IMR-90 (cell line): ENCODE measurements around the gene ZC3H12D. TPM values are rescaled to one million over a fixed set of nuclear protein-coding genes. Genes with fewer than 3 reads are reported as not detected.

Experiments used
- ATAC-seq: fragments of 200-7000 bp; cut with Tn5 transposase; 2 replicates; pipeline ENCODE4 v1.9.1; 2020; ENCODE audit warnings: low read depth, mild to moderate bottlenecking, moderate library complexity
- BruUV-seq: library from RNA; stranded (reverse); fragments of 400-500 nt; replicated peaks from 2 replicates; lab custom pipeline; 2021; lab: Mats Ljungman, UMichigan
- CTCF ChIA-PET: fragments of 300-600 bp; formaldehyde crosslinking; extraction: SDS; loops from one replicate; lab custom pipeline; 2021; ENCODE audit warnings: antibody characterized with exemption; lab: Yijun Ruan, JAX
- POLR2A ChIA-PET: fragments of 300-600 bp; sonication (Branson Sonifier 250); formaldehyde crosslinking; loops from one replicate; lab custom pipeline; 2022; ENCODE audit warnings: antibody characterized with exemption; ENCODE audit not compliant: unreplicated experiment; lab: Charles Lee
- DNase-seq: peaks from one replicate; pipeline ENCODE4 v3.0.0; 2013
- H2AFZ ChIP-seq: replicated peaks from 2 replicates; pipeline ENCODE3; 2013; ENCODE audit warnings: low read length, mild to moderate bottlenecking; ENCODE audit not compliant: poor library complexity
- H2AK5ac ChIP-seq: 2 replicates; pipeline ENCODE4 v1.6.1; 2013; ENCODE audit warnings: low read depth, low read length, inconsistent platforms
- H2AK9ac ChIP-seq: replicated peaks from 2 replicates; pipeline ENCODE3; 2013; ENCODE audit warnings: mild to moderate bottlenecking, low read depth, low read length, moderate library complexity; ENCODE audit not compliant: poor library complexity
- H2BK120ac ChIP-seq: 2 replicates; pipeline ENCODE4 v1.6.1; 2013; ENCODE audit warnings: low read depth, low read length, inconsistent platforms
- H2BK15ac ChIP-seq: 3 replicates; pipeline ENCODE4 v1.6.1; 2013; ENCODE audit warnings: low read depth, low read length, inconsistent platforms
- H2BK20ac ChIP-seq: 2 replicates; pipeline ENCODE4 v1.6.1; 2013; ENCODE audit warnings: low read depth, mild to moderate bottlenecking, inconsistent platforms, low read length, moderate library complexity
- H2BK5ac ChIP-seq: 2 replicates; pipeline ENCODE4 v1.6.1; 2013; ENCODE audit warnings: mild to moderate bottlenecking, low read depth, low read length, inconsistent platforms; ENCODE audit not compliant: poor library complexity, severe bottlenecking
- H3K14ac ChIP-seq: replicated peaks from 2 replicates; pipeline ENCODE4 v1.6.1; 2013; ENCODE audit warnings: low read depth, low read length, inconsistent platforms
- H3K18ac ChIP-seq: 2 replicates; pipeline ENCODE4 v1.6.1; 2013; ENCODE audit warnings: low read depth, low read length, control low read depth
- H3K23ac ChIP-seq: 2 replicates; pipeline ENCODE4 v1.6.1; 2013; ENCODE audit warnings: low read depth, low read length, inconsistent platforms
- H3K27ac ChIP-seq: 2 replicates; pipeline ENCODE4 v1.5.1; 2013; ENCODE audit warnings: mild to moderate bottlenecking, control low read depth, low read length; ENCODE audit not compliant: insufficient read depth
- H3K27me3 ChIP-seq: 2 replicates; pipeline ENCODE4 v1.6.1; 2013; ENCODE audit warnings: low read length; ENCODE audit not compliant: control insufficient read depth, insufficient read depth
- H3K36me3 ChIP-seq: 2 replicates; pipeline ENCODE4 v1.6.1; 2013; ENCODE audit warnings: low read length, mixed read lengths; ENCODE audit not compliant: control insufficient read depth, insufficient read depth
- H3K4ac ChIP-seq: 2 replicates; pipeline ENCODE4 v1.6.1; 2013; ENCODE audit warnings: low read depth, low read length, inconsistent platforms
- H3K4me1 ChIP-seq: 2 replicates; pipeline ENCODE4 v1.6.1; 2013; ENCODE audit warnings: low read length, mixed read lengths; ENCODE audit not compliant: control insufficient read depth, insufficient read depth
- H3K4me2 ChIP-seq: 2 replicates; pipeline ENCODE4 v1.6.1; 2013; ENCODE audit warnings: low read depth, mild to moderate bottlenecking, control low read depth, low read length, moderate library complexity
- H3K4me3 ChIP-seq: 2 replicates; pipeline ENCODE4 v1.5.1; 2013; ENCODE audit warnings: low read depth, mild to moderate bottlenecking, control low read depth, low read length, moderate library complexity; ENCODE audit not compliant: insufficient read depth
- H3K56ac ChIP-seq: 2 replicates; pipeline ENCODE4 v1.6.1; 2013; ENCODE audit warnings: low read length, inconsistent platforms; ENCODE audit not compliant: insufficient read depth; ENCODE audit errors: extremely low read depth
- H3K79me1 ChIP-seq, 2 experiments: 2 replicates each; pipeline ENCODE4 v1.6.1; 2013; ENCODE audit warnings: low read length in 2 of 2, inconsistent platforms in 1 of 2, low read depth in 1 of 2
- H3K9ac ChIP-seq: 2 replicates; pipeline ENCODE4 v1.6.1; 2013; ENCODE audit warnings: low read depth, low read length, control low read depth
- H3K9me1 ChIP-seq: 2 replicates; pipeline ENCODE4 v1.6.1; 2013; ENCODE audit warnings: low read length, inconsistent platforms; ENCODE audit not compliant: insufficient read depth
- H3K9me3 ChIP-seq: 2 replicates; pipeline ENCODE4 v1.6.1; 2013; ENCODE audit warnings: low read length; ENCODE audit not compliant: control insufficient read depth, insufficient read depth
- H4K20me1 ChIP-seq: 2 replicates; pipeline ENCODE4 v1.6.1; 2013; ENCODE audit warnings: low read length, inconsistent platforms; ENCODE audit not compliant: insufficient read depth
- H4K5ac ChIP-seq: 2 replicates; pipeline ENCODE4 v1.6.1; 2013; ENCODE audit warnings: mild to moderate bottlenecking, low read depth, low read length, control low read depth
- H4K8ac ChIP-seq, 2 experiments: 2 replicates each; pipeline ENCODE4 v1.6.1; 2013; ENCODE audit warnings: low read depth in 2 of 2, low read length in 2 of 2, control low read depth in 1 of 2, inconsistent platforms in 1 of 2
- H4K91ac ChIP-seq: 2 replicates; pipeline ENCODE4 v1.6.1; 2013; ENCODE audit warnings: low read depth, low read length, inconsistent platforms; ENCODE audit not compliant: insufficient read depth
- BHLHE40 ChIP-seq: fragments of 150-350 bp; IDR thresholded peaks from 2 replicates; pipeline ENCODE4 v1.6.1; 2016; ENCODE audit warnings: mild to moderate bottlenecking, low read depth, low read length
- CEBPB ChIP-seq: IDR thresholded peaks from 2 replicates; pipeline ENCODE4 v1.6.1; 2012; ENCODE audit warnings: low read depth, low read length, improper control_type of control experiment
- CHD1 ChIP-seq: IDR thresholded peaks from 2 replicates; pipeline ENCODE4 v1.6.1; 2012; ENCODE audit warnings: low read depth, low read length, improper control_type of control experiment
- CTCF ChIP-seq: conservative IDR thresholded peaks from 2 replicates; pipeline ENCODE4 v1.5.1; 2012; ENCODE audit warnings: mild to moderate bottlenecking, low read depth, low read length, improper control_type of control experiment
- ELK1 ChIP-seq: fragments of 150-350 bp; IDR thresholded peaks from 2 replicates; pipeline ENCODE4 v1.6.1; 2016; ENCODE audit warnings: low read depth, mild to moderate bottlenecking, low read length, moderate library complexity, borderline replicate concordance
- MAFK ChIP-seq: IDR thresholded peaks from 2 replicates; pipeline ENCODE4 v1.6.1; 2012; ENCODE audit warnings: low read depth, low read length, improper control_type of control experiment
- MAZ ChIP-seq: IDR thresholded peaks from 2 replicates; pipeline ENCODE4 v1.6.1; 2012; ENCODE audit warnings: low read depth, mild to moderate bottlenecking, low read length, improper control_type of control experiment, moderate library complexity, borderline replicate concordance
- MXI1 ChIP-seq: IDR thresholded peaks from 2 replicates; pipeline ENCODE4 v1.6.1; 2012; ENCODE audit warnings: low read depth, mild to moderate bottlenecking, low read length, moderate library complexity, borderline replicate concordance
- NFE2L2 ChIP-seq: fragments of 150-350 bp; IDR thresholded peaks from 2 replicates; pipeline ENCODE4 v1.6.1; 2016; ENCODE audit warnings: low read depth, mild to moderate bottlenecking, low read length
- POLR2A ChIP-seq: IDR thresholded peaks from 2 replicates; pipeline ENCODE4 v1.6.1; 2012; ENCODE audit warnings: mild to moderate bottlenecking, low read depth, low read length
- RAD21 ChIP-seq: IDR thresholded peaks from 2 replicates; pipeline ENCODE4 v1.6.1; 2012; ENCODE audit warnings: low read length, improper control_type of control experiment
- RCOR1 ChIP-seq: IDR thresholded peaks from 2 replicates; pipeline ENCODE4 v1.6.1; 2012; ENCODE audit warnings: mild to moderate bottlenecking, low read length, improper control_type of control experiment; ENCODE audit not compliant: insufficient replicate concordance
- RFX5 ChIP-seq: IDR thresholded peaks from 2 replicates; pipeline ENCODE4 v1.8.0; 2012; ENCODE audit warnings: low read depth, mild to moderate bottlenecking, low read length, moderate library complexity
- SMC3 ChIP-seq: fragments of 150-350 bp; IDR thresholded peaks from 2 replicates; pipeline ENCODE4 v1.6.1; 2016; ENCODE audit warnings: low read depth, mild to moderate bottlenecking, antibody characterized with exemption, low read length, moderate library complexity
- USF2 ChIP-seq: fragments of 150-350 bp; IDR thresholded peaks from 2 replicates; pipeline ENCODE4 v1.6.1; 2017; ENCODE audit warnings: mild to moderate bottlenecking, antibody characterized with exemption, low read length, low read depth
- WGBS, 2 experiments: methylation state at CpG; one replicate each; pipeline versions ENCODE4 v1.1.5 to v1.1.7; 2013; ENCODE audit warnings: missing lambda C conversion rate in 2 of 2; ENCODE audit not compliant: insufficient read length in 1 of 2; ENCODE audit errors: extremely low coverage in 2 of 2; 5-methylcytosine and 5-hydroxymethylcytosine counted together
- dilution Hi-C: fragments of 300-500 bp; cut with HindIII; formaldehyde crosslinking; loops from one replicate; pipeline ENCODE4 v1.14.3; 2018; ENCODE audit warnings: low sequenced_read_pairs; ENCODE audit not compliant: unreplicated experiment
- in situ Hi-C: fragments of 300-500 bp; cut with MboI; formaldehyde crosslinking; loops from 3 replicates; pipeline ENCODE4 v1.14.3; 2019; ENCODE audit warnings: low sequenced_read_pairs, inconsistent platforms, mixed read lengths
- intact Hi-C: fragments of 100-400 bp; cut with micrococcal nuclease; formaldehyde crosslinking; loops from 2 replicates; pipeline ENCODE4 v1.10.0; 2022
- polyA plus RNA-seq, 3 experiments: library from polyadenylated mRNA; depleted of rRNA; stranded (reverse); fragments of >200 nt; gene quantifications; 2 replicates each; pipeline ENCODE4 v1.2.3, GENCODE V29; 2012; ENCODE audit warnings: low replicate concordance in 1 of 3
- total RNA-seq: library from RNA; depleted of rRNA; stranded (reverse); fragments of >200 nt; gene quantifications from 2 replicates; pipeline ENCODE4 v1.2.3, GENCODE V29; 2012

ZC3H12D gene
- total and polyA plus RNA-seq, 2 of the 4 experiments (the other 2 are of a cell fraction): under 0.01 to 0.12 TPM

GRCh38 chr6:149501201-149501600 is 16.4 kb upstream of the ZC3H12D start:
- Histone ChIP-seq H3K4ac (no peak overlapping the region), H3K4me1 (no peaks in the 10 kb centered on the region), H3K27me3 (no peaks in the 10 kb centered on the region), H2AK9ac (no peak overlapping the region), H2AFZ (no peak overlapping the region), H4K20me1 (no peaks in the 10 kb centered on the region), H4K5ac (no peak overlapping the region), H2BK120ac (no peak overlapping the region), H3K23ac (no peak overlapping the region), H4K8ac (no peak overlapping the region), H2BK20ac (no peak overlapping the region), H3K56ac (no peak overlapping the region), H2BK15ac (no peak overlapping the region), H3K9me1 (no peaks in the 10 kb centered on the region), H3K4me2 (no peak overlapping the region), H3K79me1 (peaks cover 0 to 6% of the 10 kb centered on the region in 2 experiments; a peak in 2 of 4 replicates), H3K4me3 (no peak overlapping the region), H4K91ac (no peak overlapping the region), H3K18ac (no peak overlapping the region), H3K9me3 (no peaks in the 10 kb centered on the region), H2AK5ac (no peak overlapping the region), H3K9ac (no peak overlapping the region), H3K36me3 (peaks cover 2% of the 10 kb centered on the region; the same call in 1 of the 2 replicates), H2BK5ac (no peak overlapping the region), H3K14ac (no peak overlapping the region), H3K27ac (no peak overlapping the region)
- dilution Hi-C loops: no loop called here
- no peak for DNase-seq
- in situ Hi-C loops: no loop called here
- POLR2A ChIA-PET: no interaction called here
- WGBS, 2 experiments: no CpG with 5 or more reads among the region's 1 CpG
- no peak for ATAC-seq
- CTCF ChIA-PET: no interaction called here
- TF ChIP-seq RAD21: no peak
- TF ChIP-seq CHD1: no peak
- TF ChIP-seq USF2: no peak
- no peak for TF ChIP-seq POLR2A
- TF ChIP-seq BHLHE40: no peak
- no peak for TF ChIP-seq CEBPB
- no peak for TF ChIP-seq CTCF
- no peak for TF ChIP-seq MAZ
- no peak for TF ChIP-seq NFE2L2
- TF ChIP-seq MAFK: no peak
- no peak for TF ChIP-seq RFX5
- TF ChIP-seq ELK1: no peak
- TF ChIP-seq SMC3: no peak
- no peak for TF ChIP-seq RCOR1
- no peak for TF ChIP-seq MXI1
- BruUV-seq: no TSS peak
- intact Hi-C loops: no loop called here
